GM18951 (cell line): ENCODE results near the gene PDE4B.
"Not testable (repeated sequence)": the region's sequence is repeated elsewhere in the genome, so short reads cannot be mapped to it uniquely, and the experiment has no call there.

Experiments
- POLR2A ChIP-seq: IDR thresholded peaks from 4 replicates; pipeline ENCODE4 v1.6.1; 2011; ENCODE audit warnings: mild to moderate bottlenecking; ENCODE audit not compliant: insufficient read length, insufficient read depth; ENCODE audit errors: extremely low read depth
- in situ Hi-C: fragments of 300-500 bp; cut with MboI; formaldehyde crosslinking; loops from one replicate; pipeline ENCODE4 v1.12.0; 2022; ENCODE audit warnings: low sequenced_read_pairs, mixed read lengths, inconsistent platforms; ENCODE audit not compliant: unreplicated experiment

Gene PDE4B

DNA sequence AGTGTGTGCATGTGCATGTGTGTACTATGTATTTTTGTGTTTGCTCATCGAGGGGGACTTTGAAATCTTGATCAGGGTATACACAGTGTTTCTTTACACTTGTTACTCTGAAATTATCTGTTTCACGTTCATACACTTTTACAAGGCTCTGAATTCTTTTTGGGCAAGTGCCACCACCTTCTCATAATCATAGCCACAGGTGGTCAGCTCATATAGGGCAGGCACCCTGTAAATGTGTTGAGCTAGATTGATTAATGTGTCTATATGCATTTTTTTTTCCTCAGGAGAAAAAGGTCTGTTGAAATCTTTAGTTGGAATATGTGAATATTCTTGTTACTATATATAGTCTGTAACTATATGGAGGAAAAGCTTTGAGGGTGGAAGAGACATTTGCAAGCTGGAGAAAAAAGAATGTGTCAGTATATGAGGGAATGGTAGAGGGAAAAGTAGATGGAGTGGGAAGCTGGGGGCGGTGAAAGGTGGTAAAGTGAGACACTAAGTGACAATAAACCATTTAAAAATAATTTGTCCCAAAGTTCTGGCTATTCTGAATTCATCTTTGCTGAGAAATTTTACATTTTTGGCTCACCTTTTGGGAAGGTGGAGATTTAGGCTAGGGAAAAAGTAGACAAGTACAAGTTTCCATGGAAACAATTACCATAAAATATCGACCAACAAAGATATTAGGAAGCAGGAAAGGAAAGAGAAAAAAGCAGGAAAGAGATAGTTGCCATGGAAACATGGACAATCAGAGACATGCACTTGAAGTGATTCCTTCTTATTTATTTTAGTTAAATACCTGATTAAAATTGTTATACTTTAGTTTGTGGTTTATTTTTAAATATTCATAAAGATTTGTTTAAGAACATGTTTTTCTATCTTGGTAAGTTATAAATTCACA, 277.5 kb downstream of the PDE4B start:
- in situ Hi-C loops = no loop called here
- TF ChIP-seq POLR2A = no peak

- in situ Hi-C loops = no loop called here
- TF ChIP-seq POLR2A = no peak
Measured at GRCh38 chr1:66073388-66073787, 280.7 kb downstream of the PDE4B start.

GRCh38 chr1:66074147-66074546, 281.5 kb downstream of the PDE4B start:
- in situ Hi-C loops = no loop called here
- TF ChIP-seq POLR2A = no peak

GRCh38 chr1:66078412-66078811, 285.7 kb downstream of the PDE4B start:
- TF ChIP-seq POLR2A = no peak
- in situ Hi-C loops = no loop called here

DNA sequence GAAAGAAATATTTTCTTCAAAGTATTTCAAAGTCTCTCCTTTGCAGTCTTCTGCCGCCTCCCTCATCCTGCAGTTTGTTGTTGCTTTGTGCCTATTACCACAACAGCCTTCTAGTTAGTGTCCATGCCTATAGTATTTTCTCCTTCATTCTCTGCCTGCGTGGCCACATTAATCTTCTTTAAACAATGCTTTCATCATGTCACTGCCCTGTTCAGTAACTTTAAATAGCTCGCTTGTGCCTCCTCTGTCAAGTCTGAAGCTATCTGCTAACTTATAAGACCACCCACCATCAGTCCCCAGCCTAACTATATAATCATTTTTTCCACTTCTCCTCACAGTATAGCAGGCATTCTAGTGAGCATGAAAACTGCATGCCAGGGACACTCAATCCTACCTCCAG, 290.3 kb downstream of the PDE4B start:
- TF ChIP-seq POLR2A = no peak

DNA sequence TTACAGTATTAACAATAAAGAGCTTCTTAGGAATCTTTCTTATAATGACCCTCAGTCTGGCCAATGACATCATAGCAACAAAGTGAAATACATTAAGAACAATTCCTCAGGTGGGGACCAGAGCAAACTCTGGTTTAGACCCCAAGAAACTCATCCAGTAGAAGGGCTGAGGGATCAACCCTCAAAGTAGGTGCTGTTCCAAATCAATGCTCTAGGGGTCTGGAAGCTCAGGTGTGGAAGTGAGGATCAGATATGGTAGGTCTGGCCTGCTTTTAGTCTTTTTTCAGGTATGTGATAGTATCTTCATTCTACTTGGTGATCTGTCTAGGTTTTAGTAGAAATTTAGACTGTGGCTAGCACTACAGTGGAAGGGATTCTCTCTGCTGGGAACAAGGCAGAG, 291.7 kb downstream of the PDE4B start:
- TF ChIP-seq POLR2A = no peak
- in situ Hi-C loops = no loop called here

More for the DNA sequence above, 290.3 kb downstream of the PDE4B start:
- in situ Hi-C loops = no loop called here

GRCh38 chr1:66085600-66085999, 292.9 kb downstream of the PDE4B start:
- no peak for TF ChIP-seq POLR2A
- in situ Hi-C loops = no loop called here

- TF ChIP-seq POLR2A = no peak
- in situ Hi-C loops = no loop called here
Measured at GRCh38 chr1:66088787-66089186, 296.1 kb downstream of the PDE4B start.

DNA sequence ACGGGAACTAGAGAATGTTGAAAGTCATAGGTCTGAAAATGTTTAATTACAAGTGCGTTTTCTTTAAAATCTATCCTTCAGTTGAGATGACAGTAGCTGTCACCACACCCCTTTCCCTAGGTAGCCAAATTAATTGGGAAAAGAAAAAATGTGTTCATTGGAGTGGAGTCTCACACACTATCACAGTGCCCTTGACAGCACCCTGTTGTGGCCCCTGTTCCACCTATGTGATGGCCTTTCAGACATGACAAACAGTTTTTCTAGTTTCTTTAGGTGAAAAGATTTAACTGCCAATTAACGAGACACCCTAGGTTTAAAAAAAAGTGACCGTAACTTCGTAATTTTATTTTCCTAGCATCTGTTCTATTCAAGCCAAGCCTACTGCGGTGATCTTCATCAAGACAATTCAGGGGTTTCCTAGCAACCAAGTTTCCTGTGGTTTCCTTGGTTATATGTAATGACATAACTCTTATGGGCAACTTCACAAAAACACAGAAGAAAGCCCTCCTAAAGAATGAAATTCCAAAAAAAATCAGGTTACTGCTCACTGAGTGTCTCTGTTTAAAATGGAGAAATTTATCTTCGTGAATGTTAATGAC, 298.3 kb downstream of the PDE4B start:
- in situ Hi-C loops = no loop called here
- TF ChIP-seq POLR2A = no peak

DNA sequence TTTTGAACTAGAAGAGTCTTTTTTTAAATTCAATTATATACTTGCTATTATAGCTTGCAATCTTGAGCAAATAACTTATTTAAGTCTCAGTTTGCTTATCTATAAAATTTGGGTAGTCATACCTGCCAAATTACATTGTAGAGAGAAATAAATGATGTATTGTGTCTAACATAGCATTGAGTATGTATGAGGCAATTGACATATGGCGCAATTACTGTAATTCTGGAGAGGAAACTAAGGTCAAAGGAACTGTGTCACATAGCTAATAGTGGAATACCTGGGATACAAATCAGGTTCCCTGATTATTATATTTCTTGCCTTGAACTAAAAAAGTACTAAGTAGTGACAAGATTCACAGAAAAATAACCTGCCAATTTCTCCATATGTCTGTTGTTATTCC, 302.5 kb downstream of the PDE4B start:
- in situ Hi-C loops = no loop called here
- no peak for TF ChIP-seq POLR2A

GRCh38 chr1:66100959-66101358, 308.3 kb downstream of the PDE4B start:
- in situ Hi-C loops = not testable (repeated sequence)

- in situ Hi-C loops = not testable (repeated sequence)
Measured at GRCh38 chr1:66104076-66104475, 311.4 kb downstream of the PDE4B start.

DNA sequence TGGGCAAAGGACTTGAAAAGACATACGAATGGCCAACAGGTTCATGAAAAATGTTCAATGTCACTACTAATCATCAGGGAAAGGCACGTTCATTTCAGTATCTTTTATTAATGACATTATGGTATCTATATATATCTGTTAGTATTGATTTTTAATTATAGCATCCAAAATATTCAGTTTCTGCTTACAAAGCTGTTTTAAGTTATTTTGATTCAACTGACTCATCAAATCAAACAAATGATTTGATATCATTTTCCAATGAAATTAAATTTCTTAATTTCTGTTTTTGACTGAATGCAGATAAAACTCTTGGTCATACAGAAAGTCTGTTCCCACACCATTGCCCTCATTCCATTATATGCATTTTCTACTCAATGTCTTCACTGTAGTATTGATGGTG, 315.9 kb downstream of the PDE4B start:
- in situ Hi-C loops = no loop called here
- TF ChIP-seq POLR2A = no peak

GRCh38 chr1:66112744-66113400, 320.2 kb downstream of the PDE4B start:
- in situ Hi-C loops = no loop called here
- no peak for TF ChIP-seq POLR2A
